Aorta (tissue), 5 donors: ENCODE results near the gene AURKAIP1. TPM values are rescaled to one million over a fixed set of nuclear protein-coding genes. Genes with fewer than 3 reads are reported as not detected.

Source experiments
- ATAC-seq: fragments of 200-7000 bp; cut with Tn5 transposase; one replicate; pipeline ENCODE4 v1.9.1; 2022; ENCODE audit warnings: moderate library complexity; ENCODE audit not compliant: low FRiP score
- DNase-seq, 2 donors: peaks; one replicate each; pipeline ENCODE4 v3.0.0-alpha.2; 2020
- H3K27ac ChIP-seq, 2 donors: one replicate each; pipeline ENCODE4 v1.5.1; 2013; ENCODE audit warnings: low read length in 2 of 2, mild to moderate bottlenecking in 2 of 2, moderate library complexity in 2 of 2, control low read depth in 1 of 2, inconsistent platforms in 1 of 2, low read depth in 1 of 2
- H3K27me3 ChIP-seq, 2 donors: one replicate each; pipeline ENCODE4 v1.6.1; 2013; ENCODE audit warnings: control low read depth in 1 of 2, low read length in 1 of 2, mild to moderate bottlenecking in 1 of 2, moderate library complexity in 1 of 2; ENCODE audit not compliant: insufficient read depth in 2 of 2, control insufficient read depth in 1 of 2
- H3K36me3 ChIP-seq, 2 donors: one replicate each; pipeline ENCODE4 v1.6.1; 2013; ENCODE audit warnings: control low read depth in 1 of 2, low read length in 1 of 2, mild to moderate bottlenecking in 1 of 2; ENCODE audit not compliant: insufficient read depth in 2 of 2, control insufficient read depth in 1 of 2
- H3K4me1 ChIP-seq, 2 donors: one replicate each; pipeline ENCODE4 v1.6.1; 2013; ENCODE audit warnings: low read length in 2 of 2, control low read depth in 1 of 2, mild to moderate bottlenecking in 1 of 2, moderate library complexity in 1 of 2; ENCODE audit not compliant: insufficient read depth in 2 of 2, control insufficient read depth in 1 of 2
- H3K4me3 ChIP-seq, 2 donors: one replicate each; pipeline ENCODE4 v1.5.1; 2013; ENCODE audit warnings: low read length in 2 of 2, control low read depth in 1 of 2, mild to moderate bottlenecking in 1 of 2
- H3K9me3 ChIP-seq: one replicate; pipeline ENCODE4 v1.6.1; 2013; ENCODE audit warnings: mild to moderate bottlenecking, low read length; ENCODE audit not compliant: control insufficient read depth
- WGBS, 2 donors: extraction: QIAGEN DNeasy Blood & Tissue Kit; methylation state at CpG; one replicate each; pipeline ENCODE4 v1.1.7; 2013; 5-methylcytosine and 5-hydroxymethylcytosine counted together
- intact Hi-C, 2 donors: fragments of 100-400 bp; cut with DNase I; formaldehyde crosslinking; loops; one replicate each; pipeline versions ENCODE4 v1.14.2 to v1.15.0; 2022
- polyA plus RNA-seq, 2 donors: library from polyadenylated mRNA; stranded (reverse); fragments of 200-250 nt; gene quantifications; one replicate each; pipeline ENCODE4 v1.2.3, GENCODE V29; 2013
- total RNA-seq, 2 donors: library from RNA; stranded (reverse); fragmentation: NEBNext Ultra II Directional; extraction: Animal tissue kit (Norgen Biotek cat#: 25700); gene quantifications; one replicate each; pipeline ENCODE4 v1.2.1, GENCODE V29; 2021
- donor health status: healthy with polysubstance abuse.
- donor health status: Bipolar disorder and iron deficiency.
- donor health status: DM: no; HTN: no; CAD: no.
- donor health status: DM: no; HTN: no; CAD: no.
- donor health status: DM: yes; HTN: yes; CAD: no.

The AURKAIP1 gene
- total and polyA plus RNA-seq, 4 donors = 59.6 to 154 (median 92.2) TPM

DNA sequence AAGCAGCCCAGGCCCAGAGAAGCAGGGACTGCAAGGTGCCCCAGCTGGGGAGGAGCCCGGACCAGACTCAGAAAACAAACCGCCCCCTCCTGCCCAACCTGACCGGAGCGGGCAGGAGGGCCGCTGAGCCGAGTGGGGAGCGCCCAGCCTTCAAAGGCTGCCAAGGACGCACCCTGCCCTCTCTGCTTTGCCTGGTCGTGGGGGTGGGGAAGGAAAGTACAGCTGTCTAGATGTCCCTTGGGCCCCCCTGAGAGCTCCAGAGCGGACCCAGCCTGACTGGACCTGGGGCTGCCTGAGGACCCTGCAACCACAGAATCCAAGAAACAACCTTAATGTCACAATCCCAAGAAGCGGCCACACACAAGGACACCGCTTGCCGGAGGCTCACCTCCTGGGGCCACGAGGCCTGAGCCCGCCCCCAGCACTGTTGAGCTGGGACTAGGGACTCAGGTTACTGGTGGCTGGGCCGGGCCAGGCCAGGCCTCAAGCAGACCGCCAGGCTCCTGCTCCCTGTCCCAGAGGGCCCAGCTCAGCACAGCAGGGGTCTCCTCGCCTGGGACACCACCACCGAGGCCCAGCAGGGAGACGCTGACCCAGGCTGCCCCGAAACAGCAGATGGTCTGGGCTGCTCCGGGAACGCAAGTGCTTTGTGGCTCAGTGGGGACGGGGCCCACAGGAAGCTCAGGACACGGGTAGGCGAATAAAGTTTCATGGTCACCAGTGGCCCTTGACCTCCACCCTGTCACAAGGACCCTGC lies 27.2 kb downstream of the AURKAIP1 start:
- intact Hi-C loops = loop anchor here in 1 of 2 donors (2.0 kb wide), 1 partner anchor 25 kb away; no protein-coding TSS in a partner anchor
- WGBS, 2 donors = 11 to 13% methylated on average over 26 of the region's 26 CpGs

DNA sequence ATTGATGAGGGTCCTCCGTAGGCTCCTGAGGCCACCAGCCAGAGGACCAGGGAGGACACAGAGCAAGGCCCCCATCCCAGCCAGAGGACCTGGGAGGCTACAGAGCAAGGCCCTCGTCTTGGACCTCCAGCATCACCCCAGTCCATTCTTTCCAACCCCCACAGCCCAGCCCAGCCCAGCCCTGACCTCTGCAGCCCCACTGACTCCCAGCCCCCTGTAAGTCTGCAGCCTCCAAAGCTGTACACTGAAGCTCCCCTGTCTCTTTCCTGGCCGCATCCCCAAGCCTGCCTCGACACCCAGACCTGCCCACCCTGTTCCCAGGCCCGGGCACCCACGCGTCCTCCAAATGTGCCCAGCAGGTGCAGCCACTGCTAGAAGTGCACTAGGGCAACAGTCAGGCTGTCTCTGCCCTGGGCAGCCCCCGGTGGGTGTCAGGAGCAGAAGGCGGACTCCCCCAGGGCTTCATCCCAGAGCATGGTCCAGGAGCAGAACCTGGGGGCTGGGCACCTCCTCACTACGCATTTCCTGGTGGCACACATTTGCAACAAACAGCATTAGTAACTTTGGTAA lies 27.9 kb downstream of the AURKAIP1 start:
- Histone ChIP-seq H3K4me3 (no peak overlapping the region), H3K9me3 (no peaks in the 10 kb centered on the region), H3K27ac (no peak overlapping the region), H3K27me3 (no peaks in the 10 kb centered on the region), H3K36me3 (no peaks in the 10 kb centered on the region), H3K4me1 (no peaks in the 10 kb centered on the region)
- ATAC-seq (no peak), DNase-seq (no peak)
- 78 to 82% methylated on average over 10 of the region's 10 CpGs for WGBS, 2 donors
- intact Hi-C loops = no loop called here

More for the DNA sequence above, 27.2 kb downstream of the AURKAIP1 start:
- Histone ChIP-seq H3K36me3 (no peaks in the 10 kb centered on the region), H3K27ac (no peak overlapping the region), H3K4me1 (no peaks in the 10 kb centered on the region), H3K4me3 (peak overlapping the region; percentile 82 to 85), H3K27me3 (no peaks in the 10 kb centered on the region), H3K9me3 (no peaks in the 10 kb centered on the region)
- no peak for ATAC-seq
- no peak for DNase-seq

DNA sequence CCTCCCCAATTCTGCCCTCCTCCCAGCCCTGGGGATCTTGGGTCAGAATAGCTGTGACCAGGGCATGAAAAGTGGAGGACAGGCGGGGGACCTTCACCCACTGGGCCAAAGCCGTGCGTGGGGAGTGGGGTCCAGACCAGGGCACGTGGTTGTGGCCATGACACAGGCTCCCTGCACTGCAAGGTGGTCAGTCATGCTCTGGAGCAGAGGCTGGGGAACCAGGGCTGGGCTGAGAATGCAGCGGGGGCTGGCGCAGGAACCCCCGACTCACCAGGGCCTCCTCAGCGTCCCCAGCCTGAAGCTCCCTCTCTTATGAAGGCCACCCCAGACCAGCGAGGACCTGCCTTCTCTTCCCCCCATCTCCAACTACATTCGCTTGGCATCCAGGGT lies 28.5 kb downstream of the AURKAIP1 start:
- no peaks in the 10 kb centered on the region for H3K9me3 ChIP-seq
- 87 to 92% methylated on average over 10 of the region's 10 CpGs for WGBS, 2 donors
- ATAC-seq (no peak), DNase-seq (no peak)
- no peak overlapping the region for H3K27ac ChIP-seq
- no peaks in the 10 kb centered on the region for H3K27me3 ChIP-seq
- peaks cover 0 to 4% of the 10 kb centered on the region in 2 donors for H3K36me3 ChIP-seq
- intact Hi-C loops = no loop called here
- H3K4me3 ChIP-seq = no peak overlapping the region
- no peaks in the 10 kb centered on the region for H3K4me1 ChIP-seq

DNA sequence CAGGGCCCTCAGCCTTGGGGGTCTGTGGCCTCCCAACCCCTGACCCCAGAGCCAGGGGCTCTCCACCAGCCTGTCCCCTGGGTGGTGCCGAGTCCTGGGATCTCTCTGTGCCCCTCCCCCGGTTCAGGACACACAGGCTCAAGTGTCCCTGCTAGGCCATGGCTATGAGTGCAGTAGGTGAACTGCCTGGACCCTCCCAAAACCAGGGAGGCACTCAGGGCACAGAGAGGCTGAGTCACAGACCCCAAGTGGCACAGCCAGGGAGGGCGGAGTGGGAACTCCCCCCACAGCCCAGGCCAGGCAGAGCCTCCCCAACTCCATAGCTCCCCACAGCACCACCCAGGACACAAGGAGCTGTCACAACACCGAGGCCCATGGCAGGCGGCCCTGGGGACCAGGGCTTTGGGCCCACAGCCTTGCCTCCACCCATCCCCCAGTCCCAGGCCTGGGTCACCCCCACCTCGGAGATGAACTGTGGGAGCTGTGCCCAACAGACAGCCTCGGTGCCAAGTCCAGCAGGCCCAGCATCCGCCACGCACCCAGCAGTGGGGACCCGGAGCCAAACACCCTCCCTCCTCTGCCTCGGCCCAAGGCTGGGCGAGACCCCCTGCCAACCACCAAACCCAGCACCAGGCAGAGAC lies 29.0 kb downstream of the AURKAIP1 start:
- H3K9me3 ChIP-seq = no peaks in the 10 kb centered on the region
- no peak overlapping the region for H3K4me3 ChIP-seq
- WGBS, 2 donors = 26 to 41% methylated on average over 11 to 12 of the region's 12 CpGs
- intact Hi-C loops = no loop called here
- H3K36me3 ChIP-seq = peaks cover 0 to 4% of the 10 kb centered on the region in 2 donors
- H3K27ac ChIP-seq = no peak overlapping the region
- H3K4me1 ChIP-seq = no peaks in the 10 kb centered on the region
- no peak for ATAC-seq
- DNase-seq = no peak
- no peaks in the 10 kb centered on the region for H3K27me3 ChIP-seq

DNA sequence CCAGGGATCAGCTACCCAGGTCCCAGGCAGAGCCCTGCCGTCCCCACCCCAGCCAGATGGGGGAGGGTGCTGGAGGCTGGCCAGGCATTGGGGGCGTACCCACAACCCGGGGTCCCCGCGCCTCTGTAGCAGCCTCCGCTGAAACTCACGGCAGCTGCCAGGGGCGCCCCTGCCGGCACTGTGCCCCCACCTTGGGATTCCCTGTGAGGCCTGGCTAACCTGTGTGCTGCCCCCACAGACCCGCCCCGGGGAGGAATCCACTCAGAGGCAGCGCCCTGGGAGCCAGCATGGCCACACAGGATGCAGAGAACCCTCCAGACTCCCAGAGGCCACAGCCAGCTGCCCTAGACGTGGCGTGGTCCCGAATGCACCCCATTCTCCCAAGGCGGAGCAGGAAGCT lies 29.6 kb downstream of the AURKAIP1 start:
- no peak for DNase-seq
- Histone ChIP-seq H3K27ac (no peak overlapping the region), H3K9me3 (no peaks in the 10 kb centered on the region), H3K4me3 (no peak overlapping the region), H3K4me1 (no peaks in the 10 kb centered on the region), H3K27me3 (no peaks in the 10 kb centered on the region), H3K36me3 (peaks cover 0 to 4% of the 10 kb centered on the region in 2 donors)
- intact Hi-C loops = no loop called here
- WGBS, 2 donors = 78 to 79% methylated on average over 16 of the region's 16 CpGs
- no peak for ATAC-seq

DNA sequence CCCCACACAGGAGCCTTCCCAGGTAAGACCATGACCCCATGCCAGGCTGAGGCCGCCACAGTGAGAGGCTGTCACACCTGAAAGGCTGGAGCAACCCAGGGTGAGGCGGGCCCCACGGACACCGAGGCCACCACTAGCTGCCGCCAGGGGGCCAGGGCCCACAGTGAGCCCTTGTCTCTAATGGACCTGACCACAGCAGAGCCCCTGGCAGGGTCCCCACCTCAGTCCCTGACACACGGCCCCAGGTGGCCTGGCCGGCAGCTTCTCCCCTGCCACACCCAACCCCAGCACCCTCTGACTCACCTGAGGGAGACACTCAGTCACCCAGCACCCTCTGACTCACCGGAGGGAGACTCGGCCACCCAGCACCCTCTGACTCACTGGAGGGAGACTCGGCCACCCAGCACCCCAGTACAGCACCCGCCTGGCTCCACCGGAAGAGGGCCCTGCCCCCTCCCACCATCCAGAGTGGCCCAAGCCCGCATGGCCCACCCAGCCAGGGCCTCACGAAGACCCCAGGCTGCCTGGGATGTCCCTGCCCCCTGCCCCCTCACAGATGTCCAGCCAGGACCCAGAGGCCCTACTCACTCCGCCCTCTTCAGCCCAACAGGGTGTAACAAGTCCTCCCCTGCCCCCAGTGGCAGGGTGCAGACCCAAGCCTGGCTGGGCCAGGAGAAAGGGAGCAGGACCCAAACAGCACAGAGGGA lies 30.2 kb downstream of the AURKAIP1 start:
- WGBS, 2 donors = 67 to 75% methylated on average over 14 to 15 of the region's 15 CpGs
- intact Hi-C loops = no loop called here

DNA sequence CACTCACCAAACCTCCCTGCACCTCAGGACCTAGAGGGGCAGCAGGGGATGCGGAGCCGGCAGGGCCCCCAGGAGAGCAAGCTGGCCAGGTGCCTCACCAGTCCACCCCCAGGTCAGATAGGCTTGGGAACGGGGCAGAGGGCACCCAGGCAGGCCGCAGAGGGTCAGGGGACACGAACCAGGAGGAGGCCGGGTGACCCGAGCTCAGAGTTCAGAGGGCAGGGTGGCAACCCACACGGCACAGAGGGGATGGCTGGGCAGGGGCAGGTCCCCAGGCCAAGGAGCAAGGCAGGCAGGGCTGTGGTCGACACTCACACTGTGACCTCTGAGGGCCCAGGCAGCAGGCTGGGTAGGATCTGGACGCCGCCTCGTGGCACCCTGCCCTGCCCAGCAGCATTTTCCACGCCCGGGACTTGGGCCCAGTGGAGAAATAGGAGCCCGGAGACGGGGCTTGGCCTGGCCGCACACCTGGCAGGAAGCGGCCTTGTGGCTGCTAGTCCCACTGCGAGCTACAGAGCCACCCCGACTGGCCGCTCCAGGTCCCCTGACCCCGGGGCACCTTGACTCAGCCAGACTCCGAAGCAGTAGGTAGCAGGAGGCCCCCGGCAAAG lies 31.1 kb downstream of the AURKAIP1 start:
- Histone ChIP-seq H3K4me3 (no peak overlapping the region), H3K27me3 (no peaks in the 10 kb centered on the region), H3K36me3 (peaks cover 0 to 4% of the 10 kb centered on the region in 2 donors), H3K4me1 (no peaks in the 10 kb centered on the region), H3K27ac (no peak overlapping the region), H3K9me3 (no peaks in the 10 kb centered on the region)
- intact Hi-C loops = no loop called here
- ATAC-seq = no peak
- WGBS, 2 donors = 81 to 87% methylated on average over 24 of the region's 24 CpGs
- no peak for DNase-seq

More for the DNA sequence above, 30.2 kb downstream of the AURKAIP1 start:
- DNase-seq = no peak
- Histone ChIP-seq H3K9me3 (no peaks in the 10 kb centered on the region), H3K27me3 (no peaks in the 10 kb centered on the region), H3K27ac (no peak overlapping the region), H3K4me3 (no peak overlapping the region), H3K36me3 (peaks cover 0 to 4% of the 10 kb centered on the region in 2 donors), H3K4me1 (no peaks in the 10 kb centered on the region)
- ATAC-seq = no peak

DNA sequence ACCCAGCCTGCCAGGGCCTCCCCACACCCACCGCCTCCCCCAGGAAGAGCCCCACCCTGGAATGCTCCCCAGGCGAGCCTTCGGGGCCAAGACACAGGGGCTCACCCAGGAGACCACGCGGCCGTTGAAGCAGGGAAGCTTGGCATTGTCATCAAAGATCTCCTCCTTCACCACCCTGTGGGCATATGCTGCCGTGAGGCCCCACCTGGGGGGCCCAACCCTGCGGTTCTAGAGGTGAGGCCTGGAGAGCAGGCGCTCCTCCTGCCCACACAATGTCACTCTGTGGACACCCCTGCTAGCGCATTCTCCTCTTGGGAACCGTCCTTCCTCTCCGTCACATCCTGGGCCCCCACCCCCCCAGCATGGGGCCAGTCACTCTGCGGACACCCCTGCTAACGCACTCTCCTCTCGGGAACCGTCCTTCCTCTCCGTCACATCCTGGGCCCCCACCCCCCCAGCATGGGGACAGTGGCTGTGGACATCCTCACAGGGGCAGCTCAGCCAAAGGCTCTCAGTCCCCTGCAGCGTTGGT lies 32.4 kb downstream of the AURKAIP1 start:
- H3K36me3 ChIP-seq = peaks cover 0 to 4% of the 10 kb centered on the region in 2 donors
- no peak for ATAC-seq
- H3K9me3 ChIP-seq = no peaks in the 10 kb centered on the region

More for the DNA sequence above, 32.4 kb downstream of the AURKAIP1 start:
- Histone ChIP-seq H3K4me1 (no peaks in the 10 kb centered on the region), H3K27ac (no peak overlapping the region), H3K27me3 (no peaks in the 10 kb centered on the region), H3K4me3 (no peak overlapping the region)
- 87 to 89% methylated on average over 18 of the region's 18 CpGs for WGBS, 2 donors
- intact Hi-C loops = no loop called here
- no peak for DNase-seq
